Astrocyte (in vitro differentiated cells and primary cell): ENCODE measurements around the gene ACKR3.

ENCODE experiments used
- EZH2 ChIP-seq: IDR thresholded peaks from 2 replicates; pipeline ENCODE4 v1.6.1; 2012; ENCODE audit warnings: mild to moderate bottlenecking, low read length, inconsistent platforms; ENCODE audit not compliant: insufficient read depth
- TF ChIP-seq, protein P1 (sequence below): IDR thresholded peaks from 2 replicates; pipeline ENCODE4 v1.5.1; 2011; ENCODE audit warnings: low read depth, mild to moderate bottlenecking, inconsistent platforms, low read length, moderate library complexity; ENCODE audit not compliant: insufficient read depth

DNA sequence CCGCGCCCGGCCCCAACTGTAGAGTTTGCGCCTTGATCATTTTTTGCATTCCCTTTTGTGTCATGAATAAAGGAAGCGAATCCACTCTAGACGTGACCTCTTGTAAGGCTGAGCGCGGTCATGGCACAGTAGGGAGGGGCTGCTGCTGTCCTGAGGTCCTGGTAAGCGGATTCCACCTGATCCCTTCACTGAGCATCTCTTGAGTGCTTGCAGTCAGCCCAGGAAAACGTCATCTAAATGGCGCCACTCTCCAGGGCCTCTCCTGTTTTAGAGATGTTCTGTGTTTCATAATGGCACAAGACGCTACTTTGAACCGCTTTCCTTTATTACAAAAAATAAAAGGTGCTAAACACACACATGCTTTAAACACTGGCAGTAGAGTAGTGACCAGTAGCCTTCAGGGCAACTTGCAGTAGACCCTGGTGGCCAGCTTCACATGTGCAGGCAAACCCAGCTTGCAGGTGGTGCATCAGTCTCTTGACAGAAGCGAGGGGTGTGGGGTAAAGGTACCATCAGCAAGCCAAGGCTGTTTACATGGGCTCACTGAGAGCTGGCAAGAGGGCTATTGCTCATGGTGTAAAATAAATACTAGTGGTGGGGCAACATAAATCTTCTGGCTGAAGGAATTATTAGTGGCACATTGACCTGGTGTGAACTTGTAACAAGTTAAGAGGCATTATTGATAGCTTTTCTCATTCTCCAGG, 43.0 kb upstream of the ACKR3 start:
- TF ChIP-seq, protein P1, sequence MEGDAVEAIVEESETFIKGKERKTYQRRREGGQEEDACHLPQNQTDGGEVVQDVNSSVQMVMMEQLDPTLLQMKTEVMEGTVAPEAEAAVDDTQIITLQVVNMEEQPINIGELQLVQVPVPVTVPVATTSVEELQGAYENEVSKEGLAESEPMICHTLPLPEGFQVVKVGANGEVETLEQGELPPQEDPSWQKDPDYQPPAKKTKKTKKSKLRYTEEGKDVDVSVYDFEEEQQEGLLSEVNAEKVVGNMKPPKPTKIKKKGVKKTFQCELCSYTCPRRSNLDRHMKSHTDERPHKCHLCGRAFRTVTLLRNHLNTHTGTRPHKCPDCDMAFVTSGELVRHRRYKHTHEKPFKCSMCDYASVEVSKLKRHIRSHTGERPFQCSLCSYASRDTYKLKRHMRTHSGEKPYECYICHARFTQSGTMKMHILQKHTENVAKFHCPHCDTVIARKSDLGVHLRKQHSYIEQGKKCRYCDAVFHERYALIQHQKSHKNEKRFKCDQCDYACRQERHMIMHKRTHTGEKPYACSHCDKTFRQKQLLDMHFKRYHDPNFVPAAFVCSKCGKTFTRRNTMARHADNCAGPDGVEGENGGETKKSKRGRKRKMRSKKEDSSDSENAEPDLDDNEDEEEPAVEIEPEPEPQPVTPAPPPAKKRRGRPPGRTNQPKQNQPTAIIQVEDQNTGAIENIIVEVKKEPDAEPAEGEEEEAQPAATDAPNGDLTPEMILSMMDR: no peak
- no peak for TF ChIP-seq EZH2
